Activated CD8-positive, alpha-beta memory T cell treated with anti-CD3 and anti-CD28 coated beads, Interleukin-2, amount 50 U/mL, for 4 hours (primary cell): ENCODE data around the gene XXYLT1.
"Not testable (repeated sequence)": the region's sequence is repeated elsewhere in the genome, so short reads cannot be mapped to it uniquely, and the experiment has no call there.

Experiments
- DNase-seq: peaks from one replicate; pipeline ENCODE4 v3.0.0-alpha.2; 2020

XXYLT1 gene

GRCh38 chr3:195249858-195250464 is 21.0 kb downstream of the XXYLT1 start:
- no peak for DNase-seq

GRCh38 chr3:195249057-195249770 is 21.7 kb downstream of the XXYLT1 start:
- DNase-seq: no peak

- no peak for DNase-seq
Measured at GRCh38 chr3:195248281-195248680, 22.7 kb downstream of the XXYLT1 start.

GRCh38 chr3:195247863-195248189 is 23.1 kb downstream of the XXYLT1 start:
- DNase-seq: no peak

- DNase-seq: no peak
Measured at GRCh38 chr3:195247086-195247862, 23.7 kb downstream of the XXYLT1 start.

GRCh38 chr3:195246581-195246995 is 24.4 kb downstream of the XXYLT1 start:
- DNase-seq: no peak

GRCh38 chr3:195245531-195245951 is 25.4 kb downstream of the XXYLT1 start:
- no peak for DNase-seq

- DNase-seq: no peak
Measured at GRCh38 chr3:195241592-195242355, 29.2 kb downstream of the XXYLT1 start.

- no peak for DNase-seq
Measured at GRCh38 chr3:195240939-195241338, 30.0 kb downstream of the XXYLT1 start.

GRCh38 chr3:195240171-195240701 is 30.7 kb downstream of the XXYLT1 start:
- no peak for DNase-seq

- DNase-seq: no peak
Measured at GRCh38 chr3:195239121-195239520, 31.8 kb downstream of the XXYLT1 start.

GRCh38 chr3:195238586-195239118 is 32.3 kb downstream of the XXYLT1 start:
- no peak for DNase-seq

- no peak for DNase-seq
Measured at GRCh38 chr3:195238081-195238571, 32.8 kb downstream of the XXYLT1 start.

- peak; percentile 1 for DNase-seq
Measured at GRCh38 chr3:195236801-195237570, 34.0 kb downstream of the XXYLT1 start.

GRCh38 chr3:195236076-195236798 is 34.7 kb downstream of the XXYLT1 start:
- DNase-seq: no peak

GRCh38 chr3:195230244-195230643 is 40.7 kb downstream of the XXYLT1 start:
- DNase-seq: no peak

- not testable (repeated sequence) for DNase-seq
Measured at GRCh38 chr3:195228886-195229285, 42.1 kb downstream of the XXYLT1 start.

- peak; percentile 9 for DNase-seq
Measured at GRCh38 chr3:195227871-195228270, 43.1 kb downstream of the XXYLT1 start.

- DNase-seq: peak; percentile 14
Measured at GRCh38 chr3:195226900-195227447, 44.0 kb downstream of the XXYLT1 start.

- DNase-seq: no peak
Measured at GRCh38 chr3:195226445-195226844, 44.5 kb downstream of the XXYLT1 start.
